HG02973 (cell line): ENCODE measurements around the gene PSME3IP1.
"Not testable (repeated sequence)": the region's sequence is repeated elsewhere in the genome, so short reads cannot be mapped to it uniquely, and the experiment has no call there.

Source experiments
- ATAC-seq: cut with Tn5 transposase; IDR thresholded peaks from one replicate; pipeline ENCODE4 v1.9.1; 2021; ENCODE audit warnings: moderate library complexity; ENCODE audit not compliant: unreplicated experiment

Gene PSME3IP1

GRCh38 chr16:57200321-57200720, 14.5 kb upstream of the PSME3IP1 start:
- not testable (repeated sequence) for ATAC-seq

- no peak for ATAC-seq
These were observed 10.9 kb upstream of the PSME3IP1 start for GRCh38 chr16:57196753-57197152.

- ATAC-seq = no peak
These were observed 10.4 kb upstream of the PSME3IP1 start for GRCh38 chr16:57196286-57196685.

GRCh38 chr16:57194512-57194911, 8.7 kb upstream of the PSME3IP1 start:
- no peak for ATAC-seq

- no peak for ATAC-seq
These were observed 7.1 kb upstream of the PSME3IP1 start for GRCh38 chr16:57192720-57193486.

- no peak for ATAC-seq
These were observed 6.3 kb upstream of the PSME3IP1 start for GRCh38 chr16:57192146-57192545.

GRCh38 chr16:57191056-57191571, 5.3 kb upstream of the PSME3IP1 start:
- ATAC-seq = no peak

GRCh38 chr16:57190136-57190535, 4.3 kb upstream of the PSME3IP1 start:
- no peak for ATAC-seq

- not testable (repeated sequence) for ATAC-seq
These were observed 3.7 kb upstream of the PSME3IP1 start for GRCh38 chr16:57189527-57189926.

GRCh38 chr16:57188711-57189002, 2.8 kb upstream of the PSME3IP1 start:
- ATAC-seq = no peak

- not testable (repeated sequence) for ATAC-seq
These were observed 2.3 kb upstream of the PSME3IP1 start for GRCh38 chr16:57187902-57188710.

GRCh38 chr16:57186872-57187854, 1.3 kb upstream of the PSME3IP1 start:
- ATAC-seq = no peak

- ATAC-seq = peak; percentile 40
These were observed 344 bp downstream of the PSME3IP1 start for GRCh38 chr16:57185446-57185944.

GRCh38 chr16:57184887-57185445, 873 bp downstream of the PSME3IP1 start:
- no peak for ATAC-seq

GRCh38 chr16:57184113-57184512, 1.7 kb downstream of the PSME3IP1 start:
- ATAC-seq = no peak

- no peak for ATAC-seq
These were observed 6.5 kb downstream of the PSME3IP1 start for GRCh38 chr16:57179215-57179828.

- no peak for ATAC-seq
These were observed 7.0 kb downstream of the PSME3IP1 start for GRCh38 chr16:57178793-57179212.

- ATAC-seq = no peak
These were observed 7.6 kb downstream of the PSME3IP1 start for GRCh38 chr16:57178196-57178595.

GRCh38 chr16:57175896-57176295, 9.9 kb downstream of the PSME3IP1 start:
- no peak for ATAC-seq

- no peak for ATAC-seq
These were observed 13.0 kb downstream of the PSME3IP1 start for GRCh38 chr16:57172721-57173290.
